HG03442 (cell line): ENCODE measurements around the gene YARS1.
"Not testable (repeated sequence)": the region's sequence is repeated elsewhere in the genome, so short reads cannot be mapped to it uniquely, and the experiment has no call there.

Experiments used
- ATAC-seq: cut with Tn5 transposase; IDR thresholded peaks from one replicate; pipeline ENCODE4 v1.9.1; 2021; ENCODE audit warnings: mild to moderate bottlenecking, moderate library complexity; ENCODE audit not compliant: unreplicated experiment

The YARS1 gene

DNA sequence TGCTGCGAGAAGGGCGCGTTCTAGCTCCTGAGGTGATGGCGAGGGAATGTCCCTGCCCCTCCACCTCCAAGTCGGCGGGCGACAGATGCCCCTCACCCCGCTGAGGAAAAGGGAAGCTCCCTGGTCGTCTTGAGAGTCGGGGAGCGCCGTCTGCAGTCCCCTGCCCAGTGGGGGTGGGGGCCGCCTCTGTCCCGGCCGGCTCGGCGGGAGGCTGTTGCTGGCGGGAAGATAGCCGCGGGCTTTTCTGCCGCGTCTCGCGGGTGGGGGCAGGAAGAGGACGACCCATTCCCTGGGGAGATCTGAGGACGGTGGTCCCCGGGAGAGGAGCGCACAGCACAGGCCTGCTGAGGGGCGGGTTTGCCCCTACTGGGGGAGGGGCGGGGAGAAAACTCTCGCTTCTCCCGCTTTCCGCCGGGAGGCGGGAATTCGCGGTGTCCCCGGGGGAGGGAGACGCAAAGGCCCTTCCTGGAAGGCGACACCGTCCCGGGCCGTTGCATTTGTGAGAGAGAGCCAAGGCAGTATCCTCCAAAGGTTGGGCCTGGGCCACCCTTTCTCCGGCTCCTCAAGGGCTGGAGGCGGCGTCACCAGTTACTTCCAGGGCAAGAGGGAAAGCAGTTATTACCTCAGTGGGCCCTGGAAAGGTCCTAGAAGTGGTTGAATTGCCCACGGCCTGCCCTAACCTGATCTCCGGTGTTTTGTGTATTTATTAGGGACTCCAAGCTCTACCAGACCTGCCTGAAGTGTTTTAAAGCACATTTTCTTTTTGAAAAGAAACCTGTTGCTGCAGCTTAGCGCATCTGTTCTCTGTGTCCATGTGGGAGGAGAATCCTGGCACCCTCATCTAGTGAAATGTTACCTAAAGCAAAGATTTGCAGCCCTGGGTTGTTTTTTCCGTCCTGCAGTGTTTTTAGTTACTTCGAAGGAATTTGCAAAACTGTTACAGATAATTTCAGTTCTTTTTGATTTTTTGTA is 943 bp upstream of the YARS1 start:
- ATAC-seq: peak; percentile 8

DNA sequence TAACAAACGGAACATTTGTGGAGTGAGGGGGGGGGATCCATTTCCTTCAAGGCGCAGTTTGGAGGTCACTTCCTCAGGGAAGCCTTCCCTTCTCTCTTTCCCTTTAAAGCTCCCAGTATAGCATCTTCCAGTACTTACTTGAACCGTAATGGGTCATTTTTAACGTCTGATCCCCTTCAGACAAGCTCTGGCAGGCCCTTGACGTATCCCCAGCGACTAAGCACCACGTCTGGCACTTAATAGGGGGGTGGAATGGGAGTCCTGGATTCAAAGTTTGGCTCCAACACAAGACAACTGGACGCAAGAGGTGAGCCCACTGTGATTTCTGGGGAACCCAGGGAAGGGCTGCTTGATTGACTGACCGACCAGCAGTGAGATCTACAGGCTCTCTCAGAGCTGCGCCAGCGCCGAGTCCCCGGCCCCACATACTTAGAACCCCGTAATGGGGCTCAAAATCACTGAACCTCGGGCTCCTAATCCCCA is 441 bp downstream of the YARS1 start:
- peak; percentile 9 for ATAC-seq

GRCh38 chr1:32813941-32814739 is 3.0 kb downstream of the YARS1 start:
- no peak for ATAC-seq

DNA sequence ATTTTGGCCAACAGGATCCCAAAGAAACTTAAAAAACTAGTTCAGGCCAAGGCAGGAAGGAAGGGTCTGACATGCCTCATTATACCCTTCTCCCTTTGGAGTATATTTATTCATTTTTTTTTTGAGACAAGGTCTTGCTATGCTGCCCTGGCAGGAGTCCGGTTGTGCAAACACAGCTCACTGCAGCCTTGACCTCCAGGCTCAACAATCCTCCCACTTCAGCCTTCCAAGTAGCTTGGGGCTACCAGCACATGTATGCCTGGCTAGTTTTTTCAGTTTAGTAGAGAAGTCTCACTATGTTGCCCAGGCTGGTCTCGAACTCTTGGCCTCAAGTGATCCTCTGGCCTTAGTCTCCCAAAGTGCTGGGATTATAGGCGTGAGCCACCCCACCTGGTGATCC is 5.2 kb downstream of the YARS1 start:
- no peak for ATAC-seq

DNA sequence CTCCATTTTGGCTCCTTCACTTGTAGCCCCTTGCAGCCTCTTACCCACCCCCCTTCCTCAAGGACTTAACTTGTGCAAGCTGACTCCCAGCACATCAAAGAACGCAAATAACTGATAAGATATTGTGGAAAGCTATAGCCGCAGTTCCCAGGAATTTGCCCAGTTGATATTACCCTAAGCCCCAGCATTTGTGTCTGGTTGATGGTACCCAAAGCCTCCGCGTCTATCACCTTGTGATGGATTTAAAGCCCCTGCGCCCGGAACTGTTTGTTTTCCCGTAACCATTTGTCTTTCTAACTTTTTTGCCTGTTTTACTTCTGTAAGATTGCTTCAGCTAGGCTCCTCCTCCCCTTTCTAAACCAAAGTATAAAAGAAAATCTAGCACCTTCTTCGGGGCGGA is 5.9 kb downstream of the YARS1 start:
- no peak for ATAC-seq

GRCh38 chr1:32810358-32810757 is 6.8 kb downstream of the YARS1 start:
- ATAC-seq: no peak

GRCh38 chr1:32808580-32808979 is 8.6 kb downstream of the YARS1 start:
- no peak for ATAC-seq

DNA sequence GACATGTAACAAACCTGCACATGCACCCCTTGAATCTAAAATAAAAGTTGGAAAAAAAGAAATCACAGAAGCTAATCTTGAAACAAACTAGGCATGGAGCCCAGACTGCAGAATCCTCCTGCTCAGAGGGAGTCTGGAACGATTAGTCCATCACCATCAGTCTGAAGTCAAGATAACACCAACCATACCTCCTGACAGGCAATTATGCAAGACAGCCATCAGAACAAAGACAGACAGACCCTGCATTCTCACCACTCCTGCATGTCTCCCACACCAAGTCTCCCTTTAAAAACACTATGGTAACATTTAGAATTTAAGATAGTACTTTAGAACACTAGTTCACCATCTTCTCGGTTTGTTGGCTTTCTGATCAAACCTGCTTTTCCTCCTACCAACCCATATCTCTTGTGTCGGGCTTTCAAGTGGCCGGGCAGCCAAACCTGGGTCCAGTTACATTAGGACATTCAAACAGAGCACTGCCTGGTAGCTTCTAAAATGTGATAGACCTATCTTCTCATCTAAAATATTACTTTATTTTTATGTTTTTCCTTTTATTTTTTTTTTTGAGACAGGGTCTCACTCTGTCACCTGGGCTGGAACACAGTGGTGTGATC is 10.1 kb downstream of the YARS1 start:
- ATAC-seq: no peak

- no peak for ATAC-seq
These were observed 10.9 kb downstream of the YARS1 start for GRCh38 chr1:32806290-32806689.

DNA sequence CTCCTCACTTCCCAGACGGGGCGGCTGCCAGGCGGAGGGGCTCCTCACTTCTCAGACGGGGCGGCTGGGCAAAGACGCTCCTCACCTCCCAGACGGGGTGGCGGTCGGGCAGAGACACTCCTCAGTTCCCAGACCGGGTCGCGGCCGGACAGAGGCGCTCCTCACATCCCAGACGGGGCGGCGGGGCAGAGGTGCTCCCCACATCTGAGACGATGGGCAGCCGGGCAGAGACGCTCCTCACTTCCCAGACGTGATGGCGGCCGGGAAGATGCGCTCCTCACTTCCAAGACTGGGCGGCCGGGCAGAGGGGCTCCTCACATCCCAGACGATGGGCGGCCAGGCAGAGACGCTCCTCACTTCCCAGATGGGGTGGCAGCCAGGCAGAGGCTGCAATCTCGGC is 12.7 kb downstream of the YARS1 start:
- not testable (repeated sequence) for ATAC-seq

GRCh38 chr1:32801096-32801715 is 16.0 kb downstream of the YARS1 start:
- no peak for ATAC-seq

GRCh38 chr1:32798679-32799416 is 18.3 kb downstream of the YARS1 start:
- no peak for ATAC-seq

DNA sequence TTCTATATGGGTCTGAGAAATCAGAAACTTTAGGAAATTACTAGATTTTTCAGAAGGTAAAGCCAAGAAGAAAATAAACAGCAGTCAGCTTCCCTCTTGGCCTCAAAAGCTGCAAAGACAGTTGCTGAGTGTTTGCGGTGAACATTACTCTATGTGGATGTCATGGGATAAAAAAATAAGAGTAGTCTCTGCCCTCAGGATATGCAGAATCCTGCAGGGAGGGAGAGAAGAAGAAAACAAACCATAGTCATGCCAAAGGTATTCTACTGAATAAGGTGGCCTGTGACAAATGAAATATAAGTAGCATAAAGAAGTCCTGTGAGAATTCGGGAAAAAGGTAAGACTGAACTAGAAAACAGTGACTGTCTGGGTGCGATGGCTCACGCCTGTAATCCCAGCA is 19.0 kb downstream of the YARS1 start:
- no peak for ATAC-seq

DNA sequence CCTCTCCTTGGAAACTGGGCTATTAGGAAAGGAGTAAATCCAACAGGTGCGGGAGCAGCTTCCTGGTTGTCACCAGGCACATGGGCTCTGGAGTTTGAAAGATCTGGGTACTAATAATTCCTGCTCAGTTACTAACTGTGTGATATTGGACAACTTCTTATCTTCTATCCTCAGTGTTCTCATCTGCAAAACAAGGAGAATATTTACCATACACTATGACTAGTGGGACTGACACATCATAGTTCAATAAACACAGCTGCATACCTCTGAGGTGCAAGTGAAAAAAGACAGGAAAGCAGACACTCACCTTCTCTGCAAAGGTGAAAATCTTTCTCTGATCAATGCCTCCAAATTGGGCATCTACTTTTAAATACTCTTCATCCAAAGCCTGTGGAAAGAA is 19.7 kb downstream of the YARS1 start:
- no peak for ATAC-seq

DNA sequence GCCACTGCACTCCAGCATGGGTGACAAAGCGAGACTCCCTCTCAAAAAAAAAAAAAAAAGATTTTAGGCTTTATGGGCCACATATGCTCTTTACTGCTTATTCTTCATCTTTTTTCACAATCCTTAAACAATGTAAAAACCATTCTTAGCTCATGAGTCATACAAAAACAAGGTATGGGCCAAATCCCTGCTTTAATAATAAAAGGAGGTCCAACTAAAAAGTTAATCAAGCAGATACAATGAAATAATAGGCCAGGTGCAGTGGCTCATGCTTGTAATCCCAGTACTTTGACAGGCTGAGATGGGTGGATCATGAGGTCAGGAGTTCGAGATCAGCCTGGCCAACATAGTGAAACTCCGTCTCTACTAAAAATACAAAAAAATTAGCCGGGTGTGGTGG is 21.4 kb downstream of the YARS1 start:
- ATAC-seq: not testable (repeated sequence)

- no peak for ATAC-seq
These were observed 25.3 kb downstream of the YARS1 start for GRCh38 chr1:32791881-32792280.

GRCh38 chr1:32789356-32789755 is 27.8 kb downstream of the YARS1 start:
- ATAC-seq: not testable (repeated sequence)

- ATAC-seq: no peak
These were observed 30.3 kb downstream of the YARS1 start for GRCh38 chr1:32786856-32787255.

DNA sequence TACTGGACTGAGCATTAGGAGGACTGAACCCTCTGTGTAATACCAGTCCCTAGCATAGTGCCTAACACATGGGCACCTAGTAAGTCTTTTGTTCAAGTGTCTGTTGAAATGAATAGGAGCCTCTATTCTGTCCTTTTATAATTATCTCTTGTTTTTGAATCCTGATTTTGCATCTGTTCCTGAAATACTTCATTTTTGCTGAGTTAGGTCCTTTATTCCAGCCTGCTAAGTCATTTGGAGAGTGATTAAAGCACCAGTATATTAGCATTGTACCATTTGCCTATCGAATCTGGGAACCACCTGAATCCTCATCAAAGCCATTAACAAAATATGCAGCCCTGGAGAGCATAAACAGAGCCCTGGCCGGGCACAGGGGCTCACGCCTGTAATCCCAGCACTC is 32.3 kb downstream of the YARS1 start:
- no peak for ATAC-seq

GRCh38 chr1:32783851-32784250 is 33.3 kb downstream of the YARS1 start:
- ATAC-seq: no peak
